Osteocyte (in vitro differentiated cells): ENCODE data around the gene SGMS1. TPM values are rescaled to one million over a fixed set of nuclear protein-coding genes. Genes with fewer than 3 reads are reported as not detected.
"Not testable (repeated sequence)": the region's sequence is repeated elsewhere in the genome, so short reads cannot be mapped to it uniquely, and the experiment has no call there.

Experiments
- DNase-seq: peaks from one replicate; pipeline ENCODE4 v3.0.0; 2021; ENCODE audit warnings: mixed read lengths; ENCODE audit not compliant: unreplicated experiment; ENCODE audit errors: extremely low spot score
- H3K27ac Mint-ChIP-seq: one replicate; pipeline ENCODE4 v1.8.0; 2021; ENCODE audit warnings: mild to moderate bottlenecking, mixed read lengths; ENCODE audit not compliant: unreplicated experiment
- H3K27me3 Mint-ChIP-seq: one replicate; pipeline ENCODE4 v1.8.0; 2021; ENCODE audit warnings: mixed read lengths; ENCODE audit not compliant: unreplicated experiment
- H3K36me3 Mint-ChIP-seq: one replicate; pipeline ENCODE4 v1.8.0; 2021; ENCODE audit warnings: mixed read lengths; ENCODE audit not compliant: unreplicated experiment
- H3K4me1 Mint-ChIP-seq: one replicate; pipeline ENCODE4 v1.8.0; 2021; ENCODE audit warnings: mixed read lengths; ENCODE audit not compliant: unreplicated experiment
- H3K4me3 Mint-ChIP-seq: one replicate; pipeline ENCODE4 v1.8.0; 2021; ENCODE audit warnings: mild to moderate bottlenecking, moderate library complexity, mixed read lengths; ENCODE audit not compliant: unreplicated experiment
- H3K9me3 Mint-ChIP-seq: one replicate; pipeline ENCODE4 v1.8.0; 2021; ENCODE audit warnings: mixed read lengths; ENCODE audit not compliant: unreplicated experiment
- CTCF ChIP-seq: fragments of 200-600 bp; sonication (generic); IDR thresholded peaks from 2 replicates; pipeline ENCODE4 v1.5.0; 2021; ENCODE audit warnings: antibody characterized with exemption, mild to moderate bottlenecking, moderate library complexity
- total RNA-seq: library from RNA; stranded (reverse); gene quantifications from 2 replicates; pipeline ENCODE4 v1.2.1, GENCODE V29; 2021

The SGMS1 gene
- total RNA-seq, 1 donor from 2014 or later, result 21.0 TPM

- no peak overlapping the region for H3K4me3 Mint-ChIP-seq
- no peaks in the 10 kb centered on the region for H3K9me3 Mint-ChIP-seq
- peaks cover 11% of the 10 kb centered on the region for H3K4me1 Mint-ChIP-seq
- no peaks in the 10 kb centered on the region for H3K27me3 Mint-ChIP-seq
- H3K36me3 Mint-ChIP-seq, result peaks cover 5% of the 10 kb centered on the region
- no peak for DNase-seq
- peak overlapping the region; percentile 55 for H3K27ac Mint-ChIP-seq
- no peak for TF ChIP-seq CTCF
Observed at GRCh38 chr10:50431791-50432190, 192.0 kb downstream of the SGMS1 start.

GRCh38 chr10:50431133-50431532, 192.6 kb downstream of the SGMS1 start:
- Mint-ChIP-seq H3K36me3 (peaks cover 5% of the 10 kb centered on the region), H3K4me3 (no peak overlapping the region), H3K9me3 (no peaks in the 10 kb centered on the region), H3K27ac (peak overlapping the region; percentile 55), H3K27me3 (no peaks in the 10 kb centered on the region), H3K4me1 (peaks cover 11% of the 10 kb centered on the region)
- no peak for TF ChIP-seq CTCF
- DNase-seq, result no peak

GRCh38 chr10:50426485-50426884, 197.3 kb downstream of the SGMS1 start:
- peaks cover 7% of the 10 kb centered on the region for H3K4me1 Mint-ChIP-seq
- no peaks in the 10 kb centered on the region for H3K27me3 Mint-ChIP-seq
- H3K27ac Mint-ChIP-seq, result no peak overlapping the region
- peaks cover 2% of the 10 kb centered on the region for H3K36me3 Mint-ChIP-seq
- DNase-seq, result no peak
- H3K9me3 Mint-ChIP-seq, result no peaks in the 10 kb centered on the region
- TF ChIP-seq CTCF, result no peak
- no peak overlapping the region for H3K4me3 Mint-ChIP-seq

GRCh38 chr10:50425215-50425614, 198.5 kb downstream of the SGMS1 start:
- H3K4me3 Mint-ChIP-seq, H3K36me3 Mint-ChIP-seq, H3K4me1 Mint-ChIP-seq, H3K9me3 Mint-ChIP-seq, DNase-seq, H3K27me3 Mint-ChIP-seq, H3K27ac Mint-ChIP-seq: not testable (repeated sequence)

- H3K27ac Mint-ChIP-seq, result no peak overlapping the region
- H3K4me1 Mint-ChIP-seq, result peaks cover 5% of the 10 kb centered on the region
- no peak overlapping the region for H3K4me3 Mint-ChIP-seq
- H3K36me3 Mint-ChIP-seq, result peaks cover 2% of the 10 kb centered on the region
- TF ChIP-seq CTCF, result no peak
- H3K9me3 Mint-ChIP-seq, result no peaks in the 10 kb centered on the region
- no peak for DNase-seq
- H3K27me3 Mint-ChIP-seq, result no peaks in the 10 kb centered on the region
Observed at GRCh38 chr10:50423448-50423847, 200.3 kb downstream of the SGMS1 start.

GRCh38 chr10:50422259-50422658, 201.5 kb downstream of the SGMS1 start:
- H3K27me3 Mint-ChIP-seq, result no peaks in the 10 kb centered on the region

More at GRCh38 chr10:50422259-50422658, 201.5 kb downstream of the SGMS1 start:
- no peaks in the 10 kb centered on the region for H3K9me3 Mint-ChIP-seq
- H3K4me3 Mint-ChIP-seq, result no peak overlapping the region
- H3K4me1 Mint-ChIP-seq, result peaks cover 13% of the 10 kb centered on the region
- H3K36me3 Mint-ChIP-seq, result peaks cover 2% of the 10 kb centered on the region
- no peak for TF ChIP-seq CTCF
- H3K27ac Mint-ChIP-seq, result no peak overlapping the region
- no peak for DNase-seq
